Raji (cell line): ENCODE data around the gene CES2.
A peak's percentile ranks its signal among the peaks of the same experiment; 100 is the strongest.

Experiments used
- POLR2A ChIP-seq: IDR thresholded peaks from 2 replicates; pipeline ENCODE4 v1.6.1; 2011; ENCODE audit warnings: low read depth, low read length, control low read depth; ENCODE audit not compliant: insufficient read depth

Gene CES2

GRCh38 chr16:66924527-66925321 lies 10.6 kb upstream of the CES2 start:
- TF ChIP-seq POLR2A: no peak

- TF ChIP-seq POLR2A: no peak
Observed at GRCh38 chr16:66925322-66925840, 9.9 kb upstream of the CES2 start, which contains the start of gene RRAD. Gene RRAD, minus strand, starts transcription at chr16:66925535. Its CDS starts 356 bp downstream, at chr16:66925179.

- no peak for TF ChIP-seq POLR2A
Observed at GRCh38 chr16:66926171-66926947, 9.0 kb upstream of the CES2 start.

- TF ChIP-seq POLR2A: no peak
Observed at GRCh38 chr16:66926961-66927436, 8.3 kb upstream of the CES2 start.

GRCh38 chr16:66927918-66928649 lies 7.2 kb upstream of the CES2 start:
- no peak for TF ChIP-seq POLR2A

- TF ChIP-seq POLR2A: no peak
Observed at GRCh38 chr16:66928702-66929388, 6.5 kb upstream of the CES2 start.

- no peak for TF ChIP-seq POLR2A
Observed at GRCh38 chr16:66930189-66930588, 5.1 kb upstream of the CES2 start.

- TF ChIP-seq POLR2A: no peak
Observed at GRCh38 chr16:66931665-66932064, 3.7 kb upstream of the CES2 start.

- no peak for TF ChIP-seq POLR2A
Observed at GRCh38 chr16:66932076-66932475, 3.2 kb upstream of the CES2 start.

GRCh38 chr16:66933776-66934137 lies 1.6 kb upstream of the CES2 start:
- no peak for TF ChIP-seq POLR2A

GRCh38 chr16:66934138-66934838 lies 1.0 kb upstream of the CES2 start, which contains the start of gene CIAO2B:
Gene CIAO2B, minus strand, starts transcription at chr16:66934402. Its CDS starts 38 bp downstream, at chr16:66934364.
- peak; percentile 91 for TF ChIP-seq POLR2A

GRCh38 chr16:66936462-66936861 lies 1.1 kb downstream of the CES2 start:
- no peak for TF ChIP-seq POLR2A

GRCh38 chr16:66936889-66937554 lies 1.7 kb downstream of the CES2 start:
- TF ChIP-seq POLR2A: no peak
